CD4-positive, alpha-beta memory T cell (primary cell): Measurements from ENCODE around the gene CFAP58. TPM values are rescaled to one million over a fixed set of nuclear protein-coding genes. Genes with fewer than 3 reads are reported as not detected.

Experiments
- CTCF ChIA-PET: fragments of 350-600 bp; sonication (Branson Sonifier 250); formaldehyde crosslinking; loops from one replicate; lab custom pipeline; 2021; ENCODE audit warnings: inconsistent platforms; ENCODE audit not compliant: partially characterized antibody; lab: Charles Lee
- POLR2A ChIA-PET: fragments of 350-600 bp; sonication (Branson Sonifier 250); formaldehyde crosslinking; loops from one replicate; lab custom pipeline; 2021; ENCODE audit not compliant: partially characterized antibody; lab: Charles Lee
- DNase-seq, 5 donors: peaks; one replicate each; pipeline versions ENCODE4 v3.0.0 to v3.0.0-alpha.2; 2020 to 2022; ENCODE audit warnings: mixed read lengths in 1 of 5
- H3K27ac ChIP-seq: one replicate; pipeline ENCODE4 v1.7.0; 2013; ENCODE audit warnings: low read depth, low read length
- H3K27me3 ChIP-seq: 2 replicates; pipeline ENCODE4 v1.7.0; 2013; ENCODE audit warnings: mild to moderate bottlenecking, low read length, moderate library complexity; ENCODE audit not compliant: insufficient read depth
- H3K36me3 ChIP-seq: 2 replicates; pipeline ENCODE4 v1.7.0; 2013; ENCODE audit warnings: mild to moderate bottlenecking, low read length, moderate library complexity; ENCODE audit not compliant: insufficient read depth
- H3K4me1 ChIP-seq: 2 replicates; pipeline ENCODE4 v1.7.0; 2013; ENCODE audit warnings: mild to moderate bottlenecking, low read length, moderate library complexity; ENCODE audit not compliant: insufficient read depth
- H3K4me3 ChIP-seq, 2 donors: one replicate each; pipeline ENCODE4 v1.7.0; 2013; ENCODE audit warnings: low read length in 2 of 2, mild to moderate bottlenecking in 1 of 2
- H3K9me3 ChIP-seq, 2 donors: one replicate each; pipeline ENCODE4 v1.7.0; 2013; ENCODE audit warnings: low read length in 2 of 2, control low read depth in 1 of 2; ENCODE audit not compliant: control insufficient read depth in 1 of 2
- H3K27ac Mint-ChIP-seq, 7 donors: one replicate each; pipeline ENCODE4 v1.8.0; 2020 to 2021; ENCODE audit warnings: mixed read lengths in 7 of 7, mild to moderate bottlenecking in 6 of 7, inconsistent platforms in 3 of 7, moderate library complexity in 3 of 7
- H3K27me3 Mint-ChIP-seq, 2 donors: one replicate each; pipeline ENCODE4 v1.8.0; 2020 to 2021; ENCODE audit warnings: mixed read lengths in 2 of 2
- H3K36me3 Mint-ChIP-seq, 2 donors: one replicate each; pipeline ENCODE4 v1.8.0; 2020 to 2021; ENCODE audit warnings: mixed read lengths in 2 of 2, inconsistent platforms in 1 of 2, mild to moderate bottlenecking in 1 of 2
- H3K4me1 Mint-ChIP-seq, 4 donors: one replicate each; pipeline ENCODE4 v1.8.0; 2020 to 2021; ENCODE audit warnings: mixed read lengths in 4 of 4, mild to moderate bottlenecking in 1 of 4
- H3K4me3 Mint-ChIP-seq, 8 donors: one replicate each; pipeline ENCODE4 v1.8.0; 2020 to 2021; ENCODE audit warnings: mixed read lengths in 8 of 8, mild to moderate bottlenecking in 7 of 8, moderate library complexity in 6 of 8, inconsistent platforms in 3 of 8
- H3K9me3 Mint-ChIP-seq, 8 donors: one replicate each; pipeline ENCODE4 v1.8.0; 2020 to 2021; ENCODE audit warnings: mixed read lengths in 8 of 8, mild to moderate bottlenecking in 5 of 8, inconsistent platforms in 3 of 8, moderate library complexity in 1 of 8
- intact Hi-C: fragments of 100-400 bp; cut with micrococcal nuclease; formaldehyde crosslinking; loops from one replicate; pipeline ENCODE4 v1.15.1; 2023
- polyA plus RNA-seq, 2 donors: library from polyadenylated mRNA; unstranded; fragments of 300-500 nt; fragmentation: Illumina TruSeq; gene quantifications; one replicate each; pipeline ENCODE4 v1.2.3, GENCODE V29; 2021
- total RNA-seq, 2 experiments: library from RNA; stranded (reverse); gene quantifications; one replicate each; pipeline ENCODE4 v1.2.3, GENCODE V29; 2021

Gene CFAP58
- total and polyA plus RNA-seq, 4 experiments from 2014 or later, result not detected

DNA sequence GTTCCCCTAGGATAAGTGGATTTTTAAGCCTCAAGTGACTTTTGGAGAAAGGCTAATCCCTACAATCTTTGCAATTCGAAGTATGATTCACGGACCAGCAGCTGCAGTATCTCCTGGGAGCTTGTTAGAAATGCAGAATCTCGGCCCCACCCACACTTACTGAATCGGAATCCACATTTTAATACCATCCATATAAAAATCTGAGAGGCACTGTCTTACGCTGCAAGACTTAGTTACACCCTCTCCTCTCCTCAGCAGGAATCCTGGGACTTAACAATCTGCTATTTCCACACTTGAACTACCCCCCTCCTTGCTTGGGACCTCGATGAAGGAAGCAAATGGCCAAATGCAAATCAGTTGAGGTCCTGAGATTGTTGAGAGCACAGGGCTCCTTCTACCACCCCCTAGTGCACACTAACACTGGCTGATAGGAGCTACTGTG, 36.3 kb upstream of the CFAP58 start:
- no peak overlapping the region for H3K4me3 Mint-ChIP-seq
- Histone ChIP-seq H3K4me1 (peaks cover 33% of the 10 kb centered on the region), H3K4me3 (no peak overlapping the region), H3K36me3 (peaks cover 35% of the 10 kb centered on the region), H3K27me3 (no peaks in the 10 kb centered on the region), H3K9me3 (no peaks in the 10 kb centered on the region), H3K27ac (no peak overlapping the region)
- no peak for DNase-seq
- no peaks in the 10 kb centered on the region for H3K27me3 Mint-ChIP-seq
- H3K27ac Mint-ChIP-seq, result peak overlapping the region in 3 of 7 donors; percentile 17 to 64 (median 19)
- ChIA-PET CTCF (interaction anchor here (1.0 to 8.1 kb wide), 3 partner anchors 10 to 34 kb away, joined by 3 to 65 read pairs (median 47); partner anchors contain the start of gene CFAP58), POLR2A (no interaction called here)
- peaks cover 13 to 45% of the 10 kb centered on the region in 2 donors for H3K36me3 Mint-ChIP-seq
- H3K4me1 Mint-ChIP-seq, result peaks cover 26 to 62% (median 48%) of the 10 kb centered on the region in 4 donors
- intact Hi-C loops, result no loop called here
- no peaks in the 10 kb centered on the region for H3K9me3 Mint-ChIP-seq

DNA sequence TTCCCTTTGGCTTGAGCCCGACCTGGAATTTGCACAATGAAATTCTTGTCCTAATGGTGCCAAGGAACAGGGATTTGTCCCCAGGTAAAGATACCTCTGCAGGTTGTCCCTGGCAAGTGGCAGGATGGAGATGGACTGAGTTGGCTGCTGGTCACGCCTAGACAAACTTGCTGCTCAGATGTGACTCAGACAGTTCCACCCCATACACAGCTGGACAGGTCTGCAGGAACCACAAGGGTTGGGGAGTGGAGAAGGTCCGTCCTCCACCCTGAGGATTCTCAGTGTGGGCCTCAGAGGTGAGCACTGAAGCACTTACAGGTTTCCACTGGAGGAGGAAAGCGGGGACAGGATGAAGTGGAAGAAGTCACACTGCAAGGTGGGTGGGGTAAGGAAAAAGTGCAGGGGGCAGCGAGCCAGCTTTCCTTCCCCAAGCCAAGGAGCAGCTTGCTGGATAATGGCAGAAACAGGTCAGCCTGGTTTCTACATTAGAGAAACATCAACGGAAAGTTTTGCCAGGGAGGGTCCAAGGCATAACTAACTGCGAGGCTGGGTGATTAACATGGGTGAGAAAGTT, 35.8 kb upstream of the CFAP58 start:
- CTCF ChIA-PET, result interaction anchor here (7.4 kb wide), 1 partner anchor 26 kb away, joined by 47 read pairs; no protein-coding TSS in a partner anchor
- intact Hi-C loops, result no loop called here
- Mint-ChIP-seq H3K4me3 (no peak overlapping the region), H3K27ac (peak overlapping the region in 2 of 7 donors; percentile 9 to 65), H3K27me3 (no peaks in the 10 kb centered on the region), H3K36me3 (peaks cover 8 to 42% of the 10 kb centered on the region in 2 donors), H3K4me1 (peaks cover 31 to 64% (median 52%) of the 10 kb centered on the region in 4 donors), H3K9me3 (no peaks in the 10 kb centered on the region)
- Histone ChIP-seq H3K36me3 (peaks cover 29% of the 10 kb centered on the region), H3K9me3 (no peaks in the 10 kb centered on the region), H3K4me3 (no peak overlapping the region), H3K4me1 (peaks cover 38% of the 10 kb centered on the region), H3K27ac (no peak overlapping the region), H3K27me3 (no peaks in the 10 kb centered on the region)
- DNase-seq, result no peak
- POLR2A ChIA-PET, result no interaction called here

DNA sequence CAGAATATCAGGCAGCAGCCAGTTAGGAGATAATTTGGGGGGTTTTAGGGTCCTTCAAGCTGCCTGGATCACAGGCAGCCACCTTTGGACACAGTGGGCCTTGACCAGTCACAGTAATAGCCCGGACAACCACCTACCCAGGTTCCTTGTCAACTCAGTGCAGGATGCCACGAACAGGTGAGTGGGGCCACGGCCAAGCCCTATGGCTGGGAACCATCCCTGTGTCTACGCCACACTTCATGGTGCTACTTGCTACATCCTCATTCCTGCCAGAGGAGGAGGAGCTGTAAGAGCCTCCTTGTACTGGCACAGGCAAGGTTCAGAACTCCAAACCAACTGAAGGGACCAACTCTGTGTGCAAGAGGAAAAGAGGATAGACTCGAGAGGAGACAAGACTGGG, 35.3 kb upstream of the CFAP58 start:
- H3K27ac Mint-ChIP-seq, result peak overlapping the region in 3 of 7 donors; percentile 9 to 65 (median 27)
- POLR2A ChIA-PET, result no interaction called here
- Histone ChIP-seq H3K27me3 (no peaks in the 10 kb centered on the region), H3K4me1 (peaks cover 43% of the 10 kb centered on the region), H3K36me3 (peaks cover 26% of the 10 kb centered on the region), H3K9me3 (no peaks in the 10 kb centered on the region), H3K27ac (no peak overlapping the region), H3K4me3 (no peak overlapping the region)
- H3K27me3 Mint-ChIP-seq, result no peaks in the 10 kb centered on the region
- intact Hi-C loops, result no loop called here
- CTCF ChIA-PET, result interaction anchor here (1.0 to 7.4 kb wide), 3 partner anchors 12 to 35 kb away, joined by 3 to 47 read pairs (median 6); partner anchors contain the start of gene CFAP58
- H3K4me1 Mint-ChIP-seq, result peaks cover 35 to 65% (median 55%) of the 10 kb centered on the region in 4 donors
- H3K9me3 Mint-ChIP-seq, result peaks cover 0 to 3% (median 0%) of the 10 kb centered on the region in 8 donors
- peaks cover 8 to 37% of the 10 kb centered on the region in 2 donors for H3K36me3 Mint-ChIP-seq
- H3K4me3 Mint-ChIP-seq, result no peak overlapping the region
- DNase-seq, result no peak

DNA sequence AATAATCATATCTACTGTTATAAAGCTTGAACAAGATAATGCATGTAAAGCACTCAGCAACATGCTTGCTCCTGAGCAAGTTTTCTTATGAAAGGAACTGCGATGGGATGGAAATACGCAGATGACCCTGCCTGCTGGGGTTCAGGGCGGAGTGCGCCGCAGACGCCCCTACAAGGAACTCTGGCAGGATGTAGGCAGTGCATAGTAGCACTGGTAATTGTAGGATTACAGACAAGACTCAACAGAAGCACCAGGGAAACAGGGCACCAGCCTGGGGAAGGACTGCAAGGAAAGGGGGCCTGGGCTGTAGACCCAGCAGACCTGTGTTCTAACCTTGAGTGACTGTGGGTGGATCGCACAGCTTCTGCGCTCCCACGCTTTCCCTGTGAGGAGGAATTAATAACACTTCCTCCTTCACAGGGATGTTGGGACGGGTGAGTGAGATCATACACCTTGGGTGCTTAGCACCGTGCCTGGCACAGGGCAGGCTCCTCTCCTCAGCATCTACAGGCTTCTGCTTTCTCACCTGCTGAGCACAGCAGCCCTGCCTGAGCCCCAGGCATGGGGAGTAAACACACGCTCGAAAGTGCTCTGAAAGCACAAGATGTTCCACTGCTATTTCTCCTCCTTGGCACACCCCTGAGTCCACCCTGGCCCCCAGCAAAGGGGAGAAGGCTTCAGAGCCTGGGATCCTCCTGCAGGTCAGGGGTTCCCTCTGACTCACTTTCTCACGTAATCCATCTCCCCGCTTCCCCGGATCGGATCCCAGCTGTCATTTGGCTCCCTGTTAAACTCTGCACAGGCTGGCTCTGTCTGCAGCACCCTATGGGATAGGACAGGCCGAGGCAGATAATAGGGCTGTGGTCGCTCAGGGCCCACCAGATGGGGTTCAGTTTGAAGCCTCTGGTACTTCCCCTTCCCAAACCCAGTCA, 34.6 kb upstream of the CFAP58 start:
- Mint-ChIP-seq H3K4me1 (peaks cover 42 to 72% (median 61%) of the 10 kb centered on the region in 4 donors), H3K9me3 (peaks cover 0 to 3% (median 0%) of the 10 kb centered on the region in 8 donors), H3K4me3 (no peak overlapping the region), H3K36me3 (peaks cover 5 to 31% of the 10 kb centered on the region in 2 donors), H3K27me3 (no peaks in the 10 kb centered on the region), H3K27ac (peak overlapping the region in 6 of 7 donors; percentile 15 to 66 (median 51))
- no peaks in the 10 kb centered on the region for H3K9me3 ChIP-seq
- H3K4me1 ChIP-seq, result peaks cover 51% of the 10 kb centered on the region
- peaks cover 18% of the 10 kb centered on the region for H3K36me3 ChIP-seq
- intact Hi-C loops, result no loop called here
- no peak overlapping the region for H3K4me3 ChIP-seq
- POLR2A ChIA-PET, result interaction anchor here (6.0 to 11.4 kb wide), 2 partner anchors 10 to 19 kb away, joined by 72 to 179 read pairs; partner anchors contain the start of gene ITPRIP
- no peak overlapping the region for H3K27ac ChIP-seq
- no peaks in the 10 kb centered on the region for H3K27me3 ChIP-seq
- DNase-seq, result no peak
- CTCF ChIA-PET, result interaction anchor here (1.0 to 1.4 kb wide), 3 partner anchors 13 to 35 kb away, joined by 3 to 6 read pairs (median 5); partner anchors contain the start of gene CFAP58

DNA sequence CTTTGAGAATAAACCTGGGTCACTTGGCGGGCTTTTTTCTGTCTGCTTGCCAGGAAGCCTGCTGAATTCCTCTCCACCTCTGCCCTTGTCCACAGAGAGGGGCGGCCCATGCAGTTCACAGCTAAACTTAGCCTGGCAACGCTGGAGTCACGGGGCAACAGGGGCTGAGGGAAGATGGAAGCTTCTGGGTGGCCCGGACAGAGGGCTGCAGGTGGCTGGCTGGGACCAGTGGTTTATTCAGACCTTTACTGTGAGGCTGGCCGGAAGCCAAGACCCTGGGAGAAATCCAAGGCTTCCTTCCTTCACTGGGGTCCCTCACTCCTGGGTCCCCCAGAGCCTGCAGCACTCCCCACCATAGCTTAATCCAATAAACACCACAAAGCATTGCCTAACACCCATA, 32.4 kb upstream of the CFAP58 start:
- no peak for DNase-seq
- POLR2A ChIA-PET, result interaction anchor here (1.0 to 11.4 kb wide), 7 partner anchors 9 to 32 kb away, joined by 3 to 179 read pairs (median 7); partner anchors contain the start of genes CFAP58 and ITPRIP
- Mint-ChIP-seq H3K36me3 (peaks cover 0 to 20% of the 10 kb centered on the region in 2 donors), H3K27me3 (no peaks in the 10 kb centered on the region), H3K9me3 (peaks cover 0 to 3% (median 0%) of the 10 kb centered on the region in 8 donors), H3K4me3 (peak overlapping the region in 5 of 8 donors; percentile 72 to 86 (median 83)), H3K4me1 (peaks cover 56 to 93% (median 81%) of the 10 kb centered on the region in 4 donors), H3K27ac (peak overlapping the region in 6 of 7 donors; percentile 48 to 97 (median 95))
- H3K27me3 ChIP-seq, result no peaks in the 10 kb centered on the region
- H3K36me3 ChIP-seq, result peaks cover 2% of the 10 kb centered on the region
- CTCF ChIA-PET, result interaction anchor here (0.8 to 5.6 kb wide), 12 partner anchors 10 to 47 kb away, joined by 3 to 62 read pairs (median 8); partner anchors contain the start of genes CFAP58 and ITPRIP
- no peak overlapping the region for H3K4me3 ChIP-seq
- H3K27ac ChIP-seq, result no peak overlapping the region
- no peaks in the 10 kb centered on the region for H3K9me3 ChIP-seq
- peaks cover 72% of the 10 kb centered on the region for H3K4me1 ChIP-seq
- intact Hi-C loops, result loop anchor here (10.0 kb wide), 1 partner anchor 406 kb away; the partner anchor contains the start of gene STN1

DNA sequence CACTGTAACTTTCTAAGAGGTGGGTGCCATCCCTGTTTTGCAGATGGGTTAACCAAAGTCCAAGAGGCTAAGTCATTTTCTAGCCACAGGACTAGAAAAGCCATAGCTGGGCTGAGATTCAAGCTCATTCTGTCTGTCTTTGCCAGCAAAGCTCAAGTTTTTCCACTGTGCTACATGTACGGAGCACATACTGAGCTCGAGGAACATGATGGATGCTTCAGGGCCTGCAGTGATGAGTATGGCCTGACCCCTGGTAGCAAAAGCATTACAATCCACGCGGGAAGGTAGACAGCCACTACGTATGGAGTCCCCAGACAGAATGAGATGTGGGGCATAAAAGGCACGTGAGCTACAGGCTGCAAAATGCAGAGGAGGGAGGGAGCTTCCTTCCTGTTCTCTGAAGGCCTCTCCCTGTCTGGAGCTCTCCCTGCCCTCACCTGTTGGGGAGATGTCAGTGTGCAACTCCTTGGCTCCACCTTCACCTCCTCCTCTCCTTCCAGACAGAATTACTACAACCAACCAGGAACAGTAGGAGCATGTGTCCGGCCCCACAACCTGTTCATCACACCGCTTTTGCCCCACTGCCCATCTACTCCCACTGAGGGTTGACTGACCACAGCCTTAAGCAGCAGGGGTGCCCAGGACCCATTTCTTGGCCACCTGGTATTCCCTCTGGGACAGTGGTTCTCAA, 31.8 kb upstream of the CFAP58 start:
- ChIA-PET POLR2A (interaction anchor here (0.7 to 11.4 kb wide), 10 partner anchors 8 to 200 kb away, joined by 3 to 179 read pairs (median 4); partner anchors contain the start of genes CFAP58, GSTO2, ITPRIP and SFR1), CTCF (interaction anchor here (0.7 to 5.6 kb wide), 16 partner anchors 9 to 47 kb away, joined by 3 to 62 read pairs (median 4); partner anchors contain the start of genes CFAP58 and ITPRIP)
- no peaks in the 10 kb centered on the region for H3K9me3 ChIP-seq
- DNase-seq, result peak in 1 of 5 donors; percentile 48
- peaks cover 60 to 97% (median 86%) of the 10 kb centered on the region in 4 donors for H3K4me1 Mint-ChIP-seq
- peak overlapping the region; percentile 31 for H3K27ac ChIP-seq
- no peaks in the 10 kb centered on the region for H3K36me3 ChIP-seq
- intact Hi-C loops, result loop anchor here (1.0 to 10.0 kb wide), 4 partner anchors 17 to 407 kb away; partner anchors contain the start of genes ITPRIP and STN1
- H3K4me3 ChIP-seq, result peak overlapping the region; percentile 31 to 42
- no peaks in the 10 kb centered on the region for H3K27me3 ChIP-seq
- H3K9me3 Mint-ChIP-seq, result peaks cover 0 to 3% (median 0%) of the 10 kb centered on the region in 8 donors
- H3K27ac Mint-ChIP-seq, result peak overlapping the region; percentile 94 to 98 (median 95)
- H3K4me1 ChIP-seq, result peaks cover 79% of the 10 kb centered on the region
- H3K4me3 Mint-ChIP-seq, result peak overlapping the region; percentile 72 to 86 (median 81)
- no peaks in the 10 kb centered on the region for H3K27me3 Mint-ChIP-seq
- peaks cover 0 to 20% of the 10 kb centered on the region in 2 donors for H3K36me3 Mint-ChIP-seq
